Epithelial cell of prostate (primary cell): ENCODE results near the gene GFOD1.
A peak's percentile ranks its signal among the peaks of the same experiment; 100 is the strongest.

Experiments
- DNase-seq: peaks from one replicate; pipeline ENCODE4 v3.0.0-alpha.2; 2011; ENCODE audit warnings: low read depth, low spot score
- H3K27ac ChIP-seq: fragments of 450-650 bp; 2 replicates; pipeline ENCODE4 v1.5.1; 2017; ENCODE audit warnings: mild to moderate bottlenecking

Gene GFOD1

DNA sequence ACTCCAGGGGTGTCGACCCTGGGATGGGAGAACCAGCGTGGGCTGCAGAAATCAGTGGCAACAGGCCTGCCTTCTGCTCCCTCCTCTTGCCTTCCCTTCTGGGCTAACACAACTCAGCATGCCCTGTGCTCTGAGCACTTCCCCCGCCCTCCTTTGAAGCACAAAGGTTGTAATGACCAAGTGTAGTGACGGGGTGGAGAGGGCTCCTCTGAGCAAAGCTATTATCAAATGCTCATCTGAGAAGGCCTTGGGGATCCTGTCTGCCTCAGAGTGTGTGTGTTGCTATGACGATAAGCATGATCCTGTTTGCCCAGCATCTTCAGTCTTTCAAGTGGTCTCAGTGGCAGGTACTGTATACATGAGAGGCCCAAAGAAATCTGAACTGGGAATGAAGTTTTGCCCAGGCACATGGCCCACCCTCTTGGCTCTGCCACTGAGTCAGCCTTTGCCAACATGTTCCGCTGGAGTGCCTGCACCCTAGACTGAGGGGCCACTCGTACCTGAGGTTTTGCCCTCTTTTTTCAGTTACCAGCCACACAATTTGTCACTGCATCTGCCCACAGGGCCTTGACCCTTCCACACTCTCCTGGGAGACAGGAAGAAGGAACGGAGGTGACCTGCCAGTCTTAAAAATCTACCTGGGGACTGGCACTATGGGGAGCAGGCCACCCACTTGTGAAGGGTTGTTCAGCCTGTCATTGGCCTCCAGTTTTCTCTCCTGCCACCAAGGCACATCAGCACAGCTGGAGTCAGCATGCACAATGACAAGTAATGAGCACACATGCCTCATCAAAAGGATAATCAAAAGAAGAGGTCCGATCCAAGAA, 74.5 kb downstream of the GFOD1 start:
- no peak overlapping the region for H3K27ac ChIP-seq
- no peak for DNase-seq

DNA sequence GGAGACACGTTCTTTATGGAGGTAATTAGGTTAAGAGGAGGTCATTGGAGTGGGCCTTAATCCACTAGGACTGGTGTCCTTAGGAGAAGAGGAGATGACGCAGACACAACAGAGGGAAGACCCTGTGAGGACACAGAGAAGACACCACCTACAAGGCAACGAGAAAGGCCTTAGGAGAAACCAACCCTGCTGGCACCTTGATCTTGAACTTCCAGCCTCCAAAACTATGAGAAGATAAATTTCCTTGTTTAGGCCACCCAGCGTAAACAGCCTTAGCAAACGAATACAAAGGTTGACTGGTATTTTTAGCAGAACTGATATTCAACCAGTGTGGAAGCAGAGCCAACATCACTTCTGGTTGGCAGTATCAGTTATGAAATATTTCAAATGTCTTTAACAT, 75.2 kb downstream of the GFOD1 start:
- H3K27ac ChIP-seq, result no peak overlapping the region
- DNase-seq, result no peak

DNA sequence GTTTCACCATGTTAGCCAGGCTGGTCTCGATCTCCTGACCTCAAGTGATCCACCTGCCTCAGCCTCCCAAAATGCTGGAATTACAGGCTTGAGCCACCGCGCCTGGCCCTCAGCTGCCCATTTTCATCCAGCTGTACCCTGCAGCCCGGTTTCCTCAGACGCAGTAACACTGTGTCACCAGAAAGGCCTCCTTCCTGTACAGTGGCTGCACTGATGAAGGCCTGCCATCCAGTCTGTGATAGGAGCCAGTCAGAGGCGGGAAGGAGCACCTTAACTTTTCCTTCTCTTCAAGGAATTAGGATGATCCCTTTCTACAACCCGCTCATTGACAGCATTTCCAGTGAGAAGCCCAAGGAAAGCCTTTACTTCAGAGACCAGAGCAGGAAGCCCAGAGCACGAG, 75.9 kb downstream of the GFOD1 start:
- H3K27ac ChIP-seq, result no peak overlapping the region
- no peak for DNase-seq

DNA sequence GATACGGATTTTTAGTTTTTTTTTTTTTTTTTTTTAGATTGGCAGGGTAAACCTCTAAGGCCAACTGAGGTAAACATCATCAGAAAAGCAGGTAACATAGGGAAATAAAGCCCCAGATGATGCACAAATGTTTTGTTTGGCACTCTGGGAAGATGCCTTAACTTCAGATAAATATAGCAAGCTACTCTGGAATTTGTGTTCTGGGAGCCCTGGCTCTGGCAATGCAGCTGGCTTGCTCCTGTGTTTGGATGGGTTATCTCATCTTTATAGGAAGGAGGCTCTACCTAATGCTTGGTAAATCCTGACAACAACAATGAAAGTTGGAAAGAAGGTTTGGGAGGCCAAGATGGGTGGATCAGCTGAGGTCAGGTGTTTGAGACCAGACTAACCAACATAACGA, 77.4 kb downstream of the GFOD1 start:
- no peak overlapping the region for H3K27ac ChIP-seq
- DNase-seq, result no peak

DNA sequence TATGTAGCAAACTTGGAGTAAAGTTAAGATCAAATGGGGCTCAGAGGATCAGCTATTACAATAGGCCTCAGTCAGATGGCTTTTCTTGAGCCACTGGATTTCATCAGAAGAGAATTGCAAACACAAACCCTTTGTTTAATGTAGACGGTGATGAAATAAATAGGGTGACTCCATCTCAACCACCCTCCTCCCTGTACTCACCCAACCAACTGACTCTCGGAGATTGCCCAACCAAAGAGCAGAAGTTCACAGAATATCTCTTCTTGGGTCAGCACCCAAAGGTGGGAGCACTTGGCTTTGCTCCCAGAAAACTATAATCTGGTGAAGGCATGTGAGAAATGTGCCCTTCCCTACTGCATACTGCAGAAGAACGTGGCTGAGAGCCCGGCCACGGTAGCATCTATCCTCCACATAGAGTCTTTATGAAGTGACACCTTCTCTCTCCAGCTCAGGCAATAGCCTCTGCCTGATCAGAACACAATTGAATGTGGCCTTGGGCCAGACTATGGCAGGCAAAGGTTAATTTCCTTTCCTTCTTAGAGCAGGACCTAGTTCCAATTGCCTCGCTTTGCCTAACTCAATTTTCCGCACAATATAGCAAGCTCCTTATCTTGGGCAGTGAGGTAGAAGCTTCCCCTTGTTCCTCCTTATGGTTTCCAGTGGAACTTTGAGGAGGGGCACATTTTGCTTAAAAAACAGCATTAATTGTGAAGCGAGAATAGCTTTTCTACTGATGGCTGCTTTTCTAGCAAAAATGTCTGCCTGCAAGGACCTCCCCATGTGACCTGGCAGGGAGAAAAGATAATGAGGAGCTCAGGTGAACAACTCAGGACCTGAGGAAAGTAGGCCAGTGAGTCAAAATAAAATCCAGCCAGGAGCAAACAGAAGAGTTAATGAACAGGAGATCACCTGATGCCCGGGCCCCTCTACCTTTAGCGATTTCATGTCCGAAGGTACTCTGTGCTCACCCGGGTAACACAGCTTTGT, 79.4 kb downstream of the GFOD1 start:
- peak; percentile 90 for DNase-seq
- H3K27ac ChIP-seq, result peak overlapping the region; percentile 92

DNA sequence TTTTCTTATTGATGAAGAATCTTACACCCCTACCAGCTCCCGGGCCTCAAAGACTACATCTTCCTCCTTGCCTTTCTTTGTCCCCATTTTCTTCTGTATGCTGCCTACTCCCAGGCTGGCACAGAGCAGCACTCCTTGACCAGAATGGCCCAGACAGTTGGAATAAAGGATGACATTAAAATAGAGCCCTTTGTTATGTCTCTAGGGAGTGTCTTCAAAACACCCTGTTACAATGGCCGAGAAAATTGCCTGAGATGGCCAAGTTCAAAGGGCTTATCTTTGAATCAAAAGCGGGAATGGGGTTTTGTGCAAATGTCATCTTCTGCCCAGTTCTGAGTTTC, 80.1 kb downstream of the GFOD1 start:
- no peak for DNase-seq
- peak overlapping the region; percentile 92 for H3K27ac ChIP-seq

DNA sequence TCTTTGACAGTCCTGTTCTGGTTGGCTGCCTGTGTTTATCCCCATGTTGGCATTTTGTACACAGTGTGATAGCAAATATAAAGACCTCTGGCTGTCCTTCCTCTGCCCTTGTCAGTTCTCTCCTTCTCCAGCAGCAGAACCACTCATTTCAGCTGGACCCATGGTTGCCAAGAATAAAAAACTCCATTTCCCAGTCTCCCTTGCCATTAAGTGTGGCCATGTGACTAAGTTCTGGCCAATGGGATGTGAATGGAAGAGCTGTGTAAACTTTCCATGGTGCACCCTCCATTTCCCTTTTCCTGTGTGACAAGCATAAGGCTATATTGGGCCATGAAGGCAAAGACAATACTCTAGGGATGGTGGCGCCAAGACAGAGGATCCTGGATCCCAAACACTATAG, 80.6 kb downstream of the GFOD1 start:
- DNase-seq, result no peak
- peak overlapping the region; percentile 92 for H3K27ac ChIP-seq

DNA sequence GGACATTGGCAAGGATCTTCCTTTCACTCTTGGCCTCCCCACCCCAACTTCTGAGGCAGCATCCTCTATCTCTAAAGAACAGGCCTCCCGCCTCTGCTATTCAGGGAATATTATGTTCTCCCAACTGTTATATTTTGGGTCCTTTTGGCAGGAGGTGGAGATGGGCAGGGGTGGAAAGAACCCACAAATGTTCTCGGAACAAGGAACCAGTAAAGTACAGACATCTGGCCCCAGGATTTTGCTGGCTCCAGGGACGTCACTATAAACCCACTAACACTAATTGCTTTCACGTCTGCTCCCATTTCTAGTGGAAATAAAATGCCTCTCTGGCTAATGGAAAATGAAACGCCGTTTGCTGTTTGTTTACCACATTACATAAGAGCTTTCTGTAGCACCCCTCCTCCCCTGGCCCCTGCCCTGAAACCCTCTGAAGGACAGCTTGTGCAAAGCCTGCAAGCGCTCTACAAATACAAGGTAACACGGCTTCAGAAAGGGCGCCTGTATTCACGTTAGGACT, 81.4 kb downstream of the GFOD1 start:
- no peak overlapping the region for H3K27ac ChIP-seq
- DNase-seq, result no peak

DNA sequence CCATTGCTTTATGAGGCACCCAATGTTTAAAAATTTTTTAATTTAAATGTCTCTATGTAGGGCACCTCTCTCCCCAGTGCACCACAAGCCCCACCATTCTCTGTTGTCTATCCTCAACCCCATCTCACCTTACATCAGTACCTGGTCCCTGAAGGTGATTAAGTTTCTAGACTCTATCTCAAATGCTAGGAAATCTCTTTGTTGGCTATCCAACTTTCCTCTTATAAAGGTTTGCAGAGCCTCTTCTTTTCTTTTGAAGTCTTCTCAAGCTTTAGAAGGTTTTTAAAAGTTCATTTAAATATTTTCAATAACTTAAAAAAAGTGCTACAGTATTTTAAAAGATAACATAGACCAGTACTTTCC, 82.5 kb downstream of the GFOD1 start:
- no peak for DNase-seq
- H3K27ac ChIP-seq, result peak overlapping the region; percentile 78

DNA sequence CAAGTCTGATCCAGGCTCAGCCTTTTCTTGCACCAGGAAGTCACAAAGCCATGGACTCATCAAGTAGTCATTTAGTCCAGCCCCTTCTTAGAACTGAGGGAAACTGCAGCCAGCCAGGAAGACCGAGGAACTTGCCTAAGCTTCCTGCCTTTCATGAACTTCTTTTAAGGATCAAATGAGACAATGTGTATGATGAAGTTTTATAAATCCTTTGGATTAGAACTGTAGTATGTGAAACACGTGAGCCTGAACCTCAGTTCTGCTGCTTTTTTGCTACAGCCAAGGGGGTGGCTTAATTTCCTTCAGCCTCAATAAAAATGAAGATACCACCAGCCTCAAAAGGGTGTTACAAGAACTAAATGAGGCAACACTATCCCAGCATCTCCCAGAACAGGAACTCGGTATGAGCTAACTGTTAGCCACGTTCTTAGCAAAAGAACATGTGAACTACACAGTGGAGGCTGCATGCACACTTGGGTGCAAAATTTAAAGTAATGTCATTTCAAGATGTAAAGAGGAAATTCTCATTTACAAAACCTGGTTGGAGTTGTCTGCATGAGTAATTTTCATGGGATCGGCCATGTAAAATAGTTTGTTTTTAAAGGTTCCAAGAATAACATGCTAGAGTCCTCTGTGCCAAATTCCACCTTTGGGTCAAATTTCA, 83.0 kb downstream of the GFOD1 start:
- peak overlapping the region; percentile 78 for H3K27ac ChIP-seq
- DNase-seq, result peak; percentile 33

DNA sequence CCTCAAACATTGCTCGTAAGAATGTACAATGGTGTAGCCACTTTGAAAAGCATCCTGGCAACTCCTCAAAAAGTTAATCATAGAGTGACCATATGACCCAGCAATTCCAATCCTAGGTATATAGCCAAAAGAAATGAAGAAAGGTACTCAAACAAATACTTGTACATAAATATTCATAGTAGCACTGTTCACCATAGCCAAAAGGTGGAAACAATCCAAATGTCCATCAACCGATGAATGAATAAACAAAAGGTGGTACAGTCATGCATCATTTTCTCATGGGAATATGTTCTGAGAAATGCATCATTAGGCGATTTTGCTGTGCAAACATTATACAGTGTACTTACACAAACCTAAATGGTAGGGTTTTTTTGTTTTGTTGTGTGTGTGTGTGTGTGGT, 84.7 kb downstream of the GFOD1 start:
- H3K27ac ChIP-seq, result no peak overlapping the region
- DNase-seq, result no peak

DNA sequence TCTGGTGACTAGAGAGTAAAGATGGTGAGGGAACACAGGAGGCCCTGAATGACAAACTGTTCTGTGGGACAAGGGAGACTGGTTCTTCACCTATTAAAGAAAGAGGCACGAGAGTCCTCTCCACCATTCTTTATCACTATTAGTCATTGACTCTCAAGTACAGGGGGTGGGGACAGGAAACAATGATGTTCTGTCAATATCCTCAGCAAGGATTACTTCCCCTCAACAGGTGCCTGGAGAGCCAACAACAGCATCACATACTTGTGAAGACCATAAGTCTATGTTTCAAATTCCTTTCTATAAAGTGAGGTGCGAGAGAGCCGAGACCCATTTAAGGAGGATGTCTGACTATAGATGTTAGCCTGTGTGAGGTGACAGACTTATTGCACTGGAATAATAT, 86.6 kb downstream of the GFOD1 start:
- no peak for DNase-seq
- H3K27ac ChIP-seq, result no peak overlapping the region

DNA sequence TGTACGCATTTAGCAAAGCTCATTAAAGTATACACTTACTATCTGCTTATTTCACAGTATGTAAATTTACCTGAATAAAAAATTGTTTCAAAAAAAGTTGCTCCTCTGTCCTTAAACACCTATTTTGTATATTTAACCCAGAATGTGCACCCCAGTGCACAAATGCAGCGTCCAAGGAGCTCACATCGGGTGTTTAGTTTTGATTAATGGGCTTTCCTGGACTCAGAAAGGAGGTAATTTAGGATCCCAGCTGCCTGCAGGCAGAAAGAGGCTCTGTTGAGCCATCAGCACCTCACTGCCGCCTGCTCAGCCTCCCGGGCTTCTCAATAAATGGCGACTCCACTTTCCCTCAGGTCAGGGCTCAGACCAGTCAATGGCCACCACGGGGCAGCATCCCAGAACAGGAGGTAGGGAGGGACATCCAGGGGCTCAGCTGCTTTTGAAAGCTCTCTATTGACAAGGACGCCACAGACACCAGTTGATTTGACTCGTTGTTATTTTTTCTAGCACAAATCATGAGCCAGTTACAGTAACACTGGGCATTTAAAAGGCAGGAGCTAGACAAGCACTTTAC, 88.9 kb downstream of the GFOD1 start:
- peak overlapping the region; percentile 51 for H3K27ac ChIP-seq
- no peak for DNase-seq

DNA sequence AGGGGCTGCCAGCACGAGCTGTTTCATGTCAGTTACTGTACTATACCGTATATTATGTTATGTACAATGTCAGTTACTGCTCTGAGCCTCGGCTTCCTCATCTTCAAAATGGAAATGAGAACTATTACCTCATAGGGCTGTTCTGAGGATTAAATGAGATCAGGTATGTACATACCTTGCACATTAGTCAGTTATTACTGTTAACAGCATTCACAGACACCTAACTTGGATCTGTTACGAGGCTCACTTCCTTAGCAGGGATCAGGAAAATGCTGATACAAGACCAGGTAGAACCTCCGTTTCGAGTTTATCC, 89.4 kb downstream of the GFOD1 start:
- peak overlapping the region; percentile 51 for H3K27ac ChIP-seq
- DNase-seq, result peak; percentile 45

DNA sequence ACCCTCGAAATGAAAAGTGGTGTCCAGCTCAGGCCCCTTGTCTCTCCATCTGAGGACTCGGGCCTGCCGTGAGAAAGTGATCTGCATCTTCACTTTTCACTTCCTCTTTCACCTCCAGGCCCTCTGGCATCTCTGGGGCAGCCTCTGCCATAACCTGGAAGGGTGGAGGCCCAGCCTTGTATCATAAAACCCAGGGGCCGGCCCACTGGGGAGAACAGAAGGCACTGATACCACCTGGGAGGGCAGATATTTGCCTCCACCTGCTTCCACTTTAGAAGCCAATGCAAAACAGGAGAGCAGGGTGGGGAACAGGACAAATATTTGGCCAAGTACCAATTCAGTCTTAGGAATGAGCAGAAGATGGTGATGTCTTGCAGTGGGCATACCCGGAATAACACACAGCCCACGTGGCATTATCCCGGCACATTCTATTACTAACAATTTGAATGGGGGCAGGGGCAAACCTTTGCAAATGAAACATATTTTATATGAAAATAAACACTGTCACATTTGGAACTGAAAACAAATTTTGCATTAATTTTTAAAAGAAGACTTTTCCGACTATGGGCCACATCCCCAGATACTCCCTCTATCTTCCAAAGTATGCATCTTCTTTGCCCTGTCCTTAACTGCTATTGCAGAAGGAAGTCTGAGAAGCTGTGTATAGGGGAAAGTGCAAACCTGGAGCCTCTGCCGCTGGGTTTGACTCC, 89.9 kb downstream of the GFOD1 start:
- peak overlapping the region; percentile 51 for H3K27ac ChIP-seq
- no peak for DNase-seq

DNA sequence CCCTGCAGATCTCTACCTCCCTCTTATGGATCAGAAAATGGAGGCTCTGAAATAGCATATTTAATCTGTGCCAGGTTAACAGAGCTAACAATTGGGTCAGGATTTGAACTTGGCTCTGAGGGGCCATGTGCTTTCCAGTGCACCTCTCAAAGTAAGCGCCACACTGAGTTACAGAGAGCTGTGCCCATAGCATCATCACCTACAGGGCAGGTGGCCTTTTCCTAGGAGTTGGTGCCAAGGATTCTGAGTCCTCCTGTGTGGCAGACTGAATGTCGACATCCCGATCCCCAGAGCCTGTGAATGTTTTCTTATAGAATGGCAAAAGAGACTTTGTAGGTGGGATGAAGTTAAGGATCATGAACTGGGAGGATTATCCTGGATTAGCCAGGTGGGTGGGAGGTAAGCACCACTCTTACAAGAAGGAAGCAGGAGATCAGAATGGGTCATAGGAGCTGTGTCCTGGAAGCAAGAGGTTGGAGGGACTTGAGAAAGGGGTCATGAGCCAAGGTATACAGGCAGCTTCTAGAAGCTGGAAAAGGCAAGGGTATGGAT, 91.1 kb downstream of the GFOD1 start:
- DNase-seq, result no peak
- no peak overlapping the region for H3K27ac ChIP-seq

DNA sequence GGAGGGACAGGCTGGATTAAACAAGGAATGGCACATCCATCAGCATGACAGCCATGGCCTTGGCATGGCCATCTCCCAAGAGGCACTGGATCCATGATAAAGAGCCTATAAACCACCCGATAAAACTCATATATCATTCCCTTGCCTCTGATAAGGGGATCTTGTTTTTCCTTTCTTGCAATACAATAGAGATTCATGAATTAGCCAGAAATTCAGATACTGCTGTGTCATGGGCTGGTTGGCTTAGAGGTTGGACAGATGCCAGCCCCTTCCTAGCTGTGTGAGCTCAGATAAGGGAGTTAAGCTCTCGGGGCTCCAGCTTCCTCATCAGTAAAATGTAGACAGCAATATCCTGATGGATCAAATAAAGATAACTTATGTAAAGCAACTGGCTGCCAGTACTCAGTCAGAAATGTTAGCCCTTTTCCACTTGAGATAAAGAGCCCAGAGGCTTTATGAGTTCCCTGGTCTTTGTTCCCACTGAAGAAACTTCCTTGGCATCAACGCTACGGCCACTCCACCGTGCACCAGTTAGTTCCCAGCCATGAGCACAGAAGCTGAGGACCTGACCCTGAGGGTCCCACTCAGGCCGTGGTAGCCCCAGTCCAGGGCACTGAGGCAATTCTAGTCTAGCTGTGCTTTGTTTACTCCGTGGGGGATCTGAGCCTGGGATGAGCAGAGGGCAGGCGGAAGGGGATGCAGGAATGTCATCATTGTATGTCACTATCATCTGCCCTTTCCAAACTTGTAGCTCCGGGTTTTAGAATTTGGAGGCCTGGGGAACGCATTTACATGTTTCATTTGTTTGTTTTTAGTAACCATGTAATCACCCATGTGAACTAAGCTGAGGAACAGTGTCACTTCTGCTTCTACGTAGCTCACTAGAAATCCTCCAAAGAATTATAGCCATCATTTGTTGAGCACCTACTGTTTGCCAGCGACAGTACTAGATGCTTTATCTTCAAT, 91.8 kb downstream of the GFOD1 start:
- H3K27ac ChIP-seq, result no peak overlapping the region
- peak; percentile 27 for DNase-seq

DNA sequence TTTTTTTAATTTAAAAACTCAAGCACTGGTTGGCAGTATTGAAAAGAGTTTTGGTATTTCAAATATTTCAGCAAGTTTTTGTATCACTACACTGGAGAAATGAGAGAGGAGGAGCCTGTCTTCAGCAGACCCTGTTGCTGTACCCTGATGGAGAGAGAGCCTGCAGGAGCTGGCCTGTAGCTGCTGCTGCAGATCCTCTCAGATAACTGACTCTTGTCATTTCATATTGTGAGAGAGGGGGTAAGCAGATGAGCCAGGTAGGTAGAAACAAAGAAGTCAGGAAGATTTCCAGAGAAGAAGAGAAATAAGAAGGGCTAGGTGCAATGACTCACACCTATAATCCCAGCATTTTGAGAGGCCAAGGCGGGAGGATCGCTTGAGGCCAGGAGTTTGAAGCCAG, 94.9 kb downstream of the GFOD1 start:
- DNase-seq, result no peak

DNA sequence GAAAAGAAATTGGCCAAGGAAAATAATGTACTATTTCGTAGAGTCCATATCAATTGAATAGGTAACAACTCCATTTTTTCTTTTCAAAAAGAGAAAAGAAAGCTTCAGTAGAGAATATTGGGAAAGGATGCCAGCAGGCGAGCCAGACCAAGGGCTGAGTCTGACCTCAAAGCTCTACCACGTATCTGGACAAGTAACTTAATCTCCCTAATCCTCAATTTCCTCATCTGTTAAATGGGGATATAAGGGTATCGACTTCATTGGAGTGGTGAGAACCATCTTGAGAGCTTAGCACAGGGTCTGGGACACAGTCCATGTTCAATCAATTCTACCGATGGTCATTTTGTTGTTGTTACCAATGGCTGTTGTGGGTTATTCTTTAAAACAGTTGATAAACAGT, 95.9 kb downstream of the GFOD1 start:
- H3K27ac ChIP-seq, result no peak overlapping the region
- no peak for DNase-seq

More for the DNA sequence above, 94.9 kb downstream of the GFOD1 start:
- no peak overlapping the region for H3K27ac ChIP-seq
